GM23338 (cell line): Measurements from ENCODE around the gene KAT2A. TPM values are rescaled to one million over a fixed set of nuclear protein-coding genes. Genes with fewer than 3 reads are reported as not detected.
A peak's percentile ranks its signal among the peaks of the same experiment; 100 is the strongest.

ENCODE experiments used
- ATAC-seq: fragments of 200-7000 bp; cut with Tn5 transposase; 3 replicates; pipeline ENCODE4 v1.9.1; 2020
- DNase-seq: peaks from one replicate; pipeline ENCODE4 v3.0.0-alpha.2; 2015; ENCODE audit warnings: low spot score
- H2AFZ ChIP-seq: fragments of 200-600 bp; sonication (generic); 2 replicates; pipeline ENCODE4 v1.8.0; 2016; ENCODE audit warnings: antibody characterized with exemption, mild to moderate bottlenecking, moderate library complexity
- H3F3A ChIP-seq: fragments of 200-600 bp; sonication (generic); replicated peaks from 2 replicates; pipeline ENCODE4 v1.8.0; 2017; ENCODE audit warnings: antibody characterized with exemption, mixed run types, low read depth
- H3K27ac ChIP-seq: fragments of 200-600 bp; sonication (generic); 2 replicates; pipeline ENCODE4 v1.6.1; 2016; ENCODE audit warnings: low read depth
- H3K27me3 ChIP-seq: fragments of 200-600 bp; sonication (generic); 2 replicates; pipeline ENCODE4 v1.8.0; 2016; ENCODE audit warnings: mild to moderate bottlenecking, mixed run types, moderate library complexity; ENCODE audit not compliant: insufficient read depth
- H3K36me3 ChIP-seq: fragments of 200-600 bp; sonication (generic); 2 replicates; pipeline ENCODE4 v1.8.0; 2016; ENCODE audit warnings: mild to moderate bottlenecking; ENCODE audit not compliant: insufficient read depth
- H3K4me1 ChIP-seq: fragments of 200-600 bp; sonication (generic); 2 replicates; pipeline ENCODE4 v1.8.0; 2016; ENCODE audit warnings: mild to moderate bottlenecking, moderate library complexity; ENCODE audit not compliant: insufficient read depth
- H3K4me2 ChIP-seq: fragments of 200-600 bp; sonication (generic); 2 replicates; pipeline ENCODE4 v1.7.1; 2017; ENCODE audit warnings: mixed run types
- H3K4me3 ChIP-seq: fragments of 200-600 bp; sonication (generic); 2 replicates; pipeline ENCODE4 v1.6.1; 2016; ENCODE audit warnings: mixed run types
- H3K79me2 ChIP-seq: fragments of 200-600 bp; sonication (generic); replicated peaks from 2 replicates; pipeline ENCODE4 v1.8.0; 2017; ENCODE audit warnings: mild to moderate bottlenecking; ENCODE audit not compliant: insufficient read depth
- H3K9me2 ChIP-seq: fragments of 200-600 bp; sonication (generic); 2 replicates; pipeline ENCODE4 v1.8.0; 2017; ENCODE audit not compliant: insufficient read depth
- H4K20me1 ChIP-seq: fragments of 200-600 bp; sonication (generic); replicated peaks from 2 replicates; pipeline ENCODE4 v1.8.0; 2017; ENCODE audit warnings: mild to moderate bottlenecking; ENCODE audit not compliant: insufficient read depth
- H3K27ac Mint-ChIP-seq: 2 replicates; pipeline ENCODE4 v1.8.0; 2020; ENCODE audit warnings: inconsistent platforms, mild to moderate bottlenecking, moderate library complexity, mixed read lengths
- H3K27me3 Mint-ChIP-seq: 3 replicates; pipeline ENCODE4 v1.8.0; 2022; ENCODE audit warnings: low read depth, mild to moderate bottlenecking, moderate library complexity, mixed read lengths, inconsistent platforms; ENCODE audit not compliant: insufficient read depth, poor library complexity
- H3K36me3 Mint-ChIP-seq: 3 replicates; pipeline ENCODE4 v1.8.0; 2021; ENCODE audit warnings: low read depth, mild to moderate bottlenecking, inconsistent platforms, moderate library complexity, mixed read lengths
- H3K4me1 Mint-ChIP-seq: 3 replicates; pipeline ENCODE4 v1.8.0; 2020; ENCODE audit warnings: mild to moderate bottlenecking, inconsistent platforms, mixed read lengths
- H3K4me3 Mint-ChIP-seq: 3 replicates; pipeline ENCODE4 v1.8.0; 2021; ENCODE audit warnings: moderate library complexity, mild to moderate bottlenecking, inconsistent platforms, mixed read lengths
- H3K9me3 Mint-ChIP-seq: 3 replicates; pipeline ENCODE4 v1.8.0; 2020; ENCODE audit warnings: moderate library complexity, mild to moderate bottlenecking, inconsistent platforms, mixed read lengths
- CREB1 ChIP-seq: fragments of 250-450 bp; sonication (Bioruptor Pico); IDR thresholded peaks from 2 replicates; pipeline ENCODE4 v1.5.0; 2020; ENCODE audit warnings: low read depth, mild to moderate bottlenecking, moderate library complexity
- EZH2 ChIP-seq: fragments of 200-600 bp; sonication (generic); IDR thresholded peaks from one replicate; pipeline ENCODE4 v1.8.0; 2017; ENCODE audit warnings: antibody characterized with exemption, mild to moderate bottlenecking, low read depth; ENCODE audit not compliant: unreplicated experiment
- EZH2phosphoT487 ChIP-seq: fragments of 200-600 bp; sonication (generic); IDR thresholded peaks from one replicate; pipeline ENCODE4 v1.8.1; 2018; ENCODE audit warnings: antibody characterized with exemption; ENCODE audit not compliant: unreplicated experiment
- JUNB ChIP-seq: IDR thresholded peaks from one replicate; pipeline ENCODE4 v1.6.1; 2016; ENCODE audit warnings: antibody characterized with exemption; ENCODE audit not compliant: unreplicated experiment
- NANOG ChIP-seq: IDR thresholded peaks from 2 replicates; pipeline ENCODE4 v1.6.1; 2016; ENCODE audit warnings: antibody characterized with exemption, borderline replicate concordance
- POLR2AphosphoS5 ChIP-seq: IDR thresholded peaks from 2 replicates; pipeline ENCODE4 v1.6.1; 2016; ENCODE audit warnings: antibody characterized with exemption, low read depth
- STAT1 ChIP-seq: IDR thresholded peaks from one replicate; pipeline ENCODE4 v1.6.1; 2016; ENCODE audit warnings: antibody characterized with exemption; ENCODE audit not compliant: unreplicated experiment
- ZNF114 ChIP-seq: fragments of 250-450 bp; sonication (Bioruptor Pico); IDR thresholded peaks from 2 replicates; pipeline ENCODE4 v1.5.0; 2020; ENCODE audit warnings: mild to moderate bottlenecking, moderate library complexity
- ZNF331 ChIP-seq: fragments of 250-450 bp; sonication (Bioruptor Pico); IDR thresholded peaks from 2 replicates; pipeline ENCODE4 v1.5.0; 2020; ENCODE audit warnings: low read depth, mild to moderate bottlenecking, moderate library complexity
- polyA plus RNA-seq: library from polyadenylated mRNA; unstranded; fragments of >200 nt; fragmentation: Nextera tagmentation; extraction: Ambion mirVana; gene quantifications from 2 replicates; pipeline ENCODE4 v1.2.1, GENCODE V29; 2016
- total RNA-seq: library from RNA; depleted of rRNA; stranded (reverse); fragments of >200 nt; shearing (Covaris generic); gene quantifications from 2 replicates; pipeline ENCODE4 v1.2.3, GENCODE V29; 2014
- TF ChIP-seq, protein P1 (sequence below): fragments of 250-450 bp; sonication (Bioruptor Pico); IDR thresholded peaks from 2 replicates; pipeline ENCODE4 v1.5.0; 2020; ENCODE audit warnings: mild to moderate bottlenecking, moderate library complexity
- TF ChIP-seq, protein P2 (sequence below): IDR thresholded peaks from 2 replicates; pipeline ENCODE4 v1.6.1; 2016; ENCODE audit warnings: antibody characterized with exemption
- TF ChIP-seq, protein P3 (sequence below), 2 experiments: fragments of 200-600 bp in 1 of 2; sonication (generic) in 1 of 2; conservative IDR thresholded peaks; 2 replicates each; pipeline versions ENCODE4 v1.5.1 to v1.6.1; 2016 to 2017; ENCODE audit warnings: antibody characterized with exemption in 2 of 2, low read depth in 2 of 2, mild to moderate bottlenecking in 2 of 2, moderate library complexity in 1 of 2

KAT2A gene
- total and polyA plus RNA-seq, 2 experiments from 2014 or later, result 13.9 to 25.2 TPM

DNA sequence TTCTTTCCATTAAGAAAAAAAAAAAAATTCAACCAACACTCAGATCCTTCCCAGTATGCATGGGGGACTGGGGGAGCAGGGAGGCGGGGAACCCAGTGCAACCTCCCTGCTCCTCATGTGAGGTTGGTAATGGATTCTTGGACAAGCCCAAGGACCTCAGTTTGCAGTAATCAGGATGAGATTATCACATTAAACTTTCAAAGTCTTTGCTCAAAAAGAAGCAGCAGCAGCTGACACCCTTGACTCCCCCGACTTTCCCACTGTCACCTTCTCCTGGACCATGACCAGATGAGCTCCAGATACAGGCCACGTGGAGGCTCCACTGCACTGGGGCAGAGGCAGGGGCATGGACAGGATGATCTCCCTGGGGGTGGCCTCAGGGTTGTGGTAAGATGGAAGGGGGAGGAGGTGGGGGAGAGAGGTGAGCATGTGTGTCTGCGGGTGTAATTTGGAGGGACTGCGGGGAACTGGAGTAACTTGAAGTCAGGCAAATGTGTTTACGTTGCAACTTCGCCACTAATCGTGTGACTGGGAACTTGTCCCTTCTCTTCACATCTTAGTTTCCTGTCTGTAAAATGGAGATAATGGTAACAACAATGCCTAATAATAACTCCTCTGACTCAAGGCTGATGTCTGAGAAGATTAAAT lies 42.6 kb downstream of the KAT2A start (continued):
- TF ChIP-seq, protein P1, sequence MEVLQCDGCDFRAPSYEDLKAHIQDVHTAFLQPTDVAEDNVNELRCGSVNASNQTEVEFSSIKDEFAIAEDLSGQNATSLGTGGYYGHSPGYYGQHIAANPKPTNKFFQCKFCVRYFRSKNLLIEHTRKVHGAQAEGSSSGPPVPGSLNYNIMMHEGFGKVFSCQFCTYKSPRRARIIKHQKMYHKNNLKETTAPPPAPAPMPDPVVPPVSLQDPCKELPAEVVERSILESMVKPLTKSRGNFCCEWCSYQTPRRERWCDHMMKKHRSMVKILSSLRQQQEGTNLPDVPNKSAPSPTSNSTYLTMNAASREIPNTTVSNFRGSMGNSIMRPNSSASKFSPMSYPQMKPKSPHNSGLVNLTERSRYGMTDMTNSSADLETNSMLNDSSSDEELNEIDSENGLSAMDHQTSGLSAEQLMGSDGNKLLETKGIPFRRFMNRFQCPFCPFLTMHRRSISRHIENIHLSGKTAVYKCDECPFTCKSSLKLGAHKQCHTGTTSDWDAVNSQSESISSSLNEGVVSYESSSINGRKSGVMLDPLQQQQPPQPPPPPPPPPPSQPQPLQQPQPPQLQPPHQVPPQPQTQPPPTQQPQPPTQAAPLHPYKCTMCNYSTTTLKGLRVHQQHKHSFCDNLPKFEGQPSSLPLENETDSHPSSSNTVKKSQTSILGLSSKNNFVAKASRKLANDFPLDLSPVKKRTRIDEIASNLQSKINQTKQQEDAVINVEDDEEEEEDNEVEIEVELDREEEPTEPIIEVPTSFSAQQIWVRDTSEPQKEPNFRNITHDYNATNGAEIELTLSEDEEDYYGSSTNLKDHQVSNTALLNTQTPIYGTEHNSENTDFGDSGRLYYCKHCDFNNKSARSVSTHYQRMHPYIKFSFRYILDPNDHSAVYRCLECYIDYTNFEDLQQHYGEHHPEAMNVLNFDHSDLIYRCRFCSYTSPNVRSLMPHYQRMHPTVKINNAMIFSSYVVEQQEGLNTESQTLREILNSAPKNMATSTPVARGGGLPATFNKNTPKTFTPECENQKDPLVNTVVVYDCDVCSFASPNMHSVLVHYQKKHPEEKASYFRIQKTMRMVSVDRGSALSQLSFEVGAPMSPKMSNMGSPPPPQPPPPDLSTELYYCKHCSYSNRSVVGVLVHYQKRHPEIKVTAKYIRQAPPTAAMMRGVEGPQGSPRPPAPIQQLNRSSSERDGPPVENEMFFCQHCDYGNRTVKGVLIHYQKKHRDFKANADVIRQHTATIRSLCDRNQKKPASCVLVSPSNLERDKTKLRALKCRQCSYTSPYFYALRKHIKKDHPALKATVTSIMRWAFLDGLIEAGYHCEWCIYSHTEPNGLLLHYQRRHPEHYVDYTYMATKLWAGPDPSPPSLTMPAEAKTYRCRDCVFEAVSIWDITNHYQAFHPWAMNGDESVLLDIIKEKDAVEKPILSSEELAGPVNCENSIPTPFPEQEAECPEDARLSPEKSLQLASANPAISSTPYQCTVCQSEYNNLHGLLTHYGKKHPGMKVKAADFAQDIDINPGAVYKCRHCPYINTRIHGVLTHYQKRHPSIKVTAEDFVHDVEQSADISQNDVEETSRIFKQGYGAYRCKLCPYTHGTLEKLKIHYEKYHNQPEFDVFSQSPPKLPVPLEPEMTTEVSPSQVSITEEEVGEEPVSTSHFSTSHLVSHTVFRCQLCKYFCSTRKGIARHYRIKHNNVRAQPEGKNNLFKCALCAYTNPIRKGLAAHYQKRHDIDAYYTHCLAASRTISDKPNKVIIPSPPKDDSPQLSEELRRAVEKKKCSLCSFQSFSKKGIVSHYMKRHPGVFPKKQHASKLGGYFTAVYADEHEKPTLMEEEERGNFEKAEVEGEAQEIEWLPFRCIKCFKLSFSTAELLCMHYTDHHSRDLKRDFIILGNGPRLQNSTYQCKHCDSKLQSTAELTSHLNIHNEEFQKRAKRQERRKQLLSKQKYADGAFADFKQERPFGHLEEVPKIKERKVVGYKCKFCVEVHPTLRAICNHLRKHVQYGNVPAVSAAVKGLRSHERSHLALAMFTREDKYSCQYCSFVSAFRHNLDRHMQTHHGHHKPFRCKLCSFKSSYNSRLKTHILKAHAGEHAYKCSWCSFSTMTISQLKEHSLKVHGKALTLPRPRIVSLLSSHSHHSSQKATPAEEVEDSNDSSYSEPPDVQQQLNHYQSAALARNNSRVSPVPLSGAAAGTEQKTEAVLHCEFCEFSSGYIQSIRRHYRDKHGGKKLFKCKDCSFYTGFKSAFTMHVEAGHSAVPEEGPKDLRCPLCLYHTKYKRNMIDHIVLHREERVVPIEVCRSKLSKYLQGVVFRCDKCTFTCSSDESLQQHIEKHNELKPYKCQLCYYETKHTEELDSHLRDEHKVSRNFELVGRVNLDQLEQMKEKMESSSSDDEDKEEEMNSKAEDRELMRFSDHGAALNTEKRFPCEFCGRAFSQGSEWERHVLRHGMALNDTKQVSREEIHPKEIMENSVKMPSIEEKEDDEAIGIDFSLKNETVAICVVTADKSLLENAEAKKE (CRISPR knock-in tag), result no peak
- TF ChIP-seq ZNF114 (no peak), STAT1 (no peak), CREB1 (no peak), JUNB (no peak), NANOG (no peak), POLR2AphosphoS5 (no peak), EZH2 (no peak)

DNA sequence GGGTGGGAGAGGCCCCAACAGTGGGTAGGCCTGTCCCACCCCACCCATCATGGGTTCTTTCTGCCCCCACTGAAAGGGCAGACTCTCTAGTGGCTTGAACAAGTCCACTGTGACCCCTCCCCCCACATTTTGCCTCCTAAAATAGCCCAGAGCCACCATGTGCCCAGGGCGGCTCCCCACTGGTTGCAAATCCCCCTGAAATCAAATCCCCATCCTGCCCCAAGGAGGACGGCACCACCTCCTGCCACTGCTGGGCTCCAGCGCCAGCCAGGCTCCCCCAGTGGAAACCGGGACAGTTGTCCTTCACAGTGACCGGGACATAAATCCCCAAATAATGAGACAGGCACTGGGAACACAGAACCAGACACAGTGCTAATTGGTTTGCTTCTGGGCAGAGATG lies 43.4 kb downstream of the KAT2A start:
- DNase-seq, result no peak
- no peak overlapping the region for H3K27ac ChIP-seq
- no peaks in the 10 kb centered on the region for H4K20me1 ChIP-seq
- no peaks in the 10 kb centered on the region for H3F3A ChIP-seq
- no peaks in the 10 kb centered on the region for H3K79me2 ChIP-seq
- Mint-ChIP-seq H3K27me3 (peaks cover 11% of the 10 kb centered on the region), H3K9me3 (no peaks in the 10 kb centered on the region), H3K36me3 (no peaks in the 10 kb centered on the region), H3K4me3 (no peak overlapping the region), H3K27ac (no peak overlapping the region; the same call in 1 of the 2 replicates), H3K4me1 (peaks cover 16% of the 10 kb centered on the region; the same call in 2 of the 3 replicates)
- H3K4me3 ChIP-seq, result no peak overlapping the region
- H3K36me3 ChIP-seq, result no peaks in the 10 kb centered on the region
- H3K4me1 ChIP-seq, result 0 out of 2 replicates have a peak, but pooled peaks cover 4% of the 10 kb centered on the region
- no peaks in the 10 kb centered on the region for H3K9me2 ChIP-seq
- ATAC-seq, result peak; percentile 19; the same call in 2 of the 3 replicates
- no peak for TF ChIP-seq EZH2
- TF ChIP-seq JUNB, result no peak
- TF ChIP-seq, protein P2, sequence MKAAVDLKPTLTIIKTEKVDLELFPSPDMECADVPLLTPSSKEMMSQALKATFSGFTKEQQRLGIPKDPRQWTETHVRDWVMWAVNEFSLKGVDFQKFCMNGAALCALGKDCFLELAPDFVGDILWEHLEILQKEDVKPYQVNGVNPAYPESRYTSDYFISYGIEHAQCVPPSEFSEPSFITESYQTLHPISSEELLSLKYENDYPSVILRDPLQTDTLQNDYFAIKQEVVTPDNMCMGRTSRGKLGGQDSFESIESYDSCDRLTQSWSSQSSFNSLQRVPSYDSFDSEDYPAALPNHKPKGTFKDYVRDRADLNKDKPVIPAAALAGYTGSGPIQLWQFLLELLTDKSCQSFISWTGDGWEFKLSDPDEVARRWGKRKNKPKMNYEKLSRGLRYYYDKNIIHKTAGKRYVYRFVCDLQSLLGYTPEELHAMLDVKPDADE, result no peak
- no peak for TF ChIP-seq ZNF331
- TF ChIP-seq, protein P3, sequence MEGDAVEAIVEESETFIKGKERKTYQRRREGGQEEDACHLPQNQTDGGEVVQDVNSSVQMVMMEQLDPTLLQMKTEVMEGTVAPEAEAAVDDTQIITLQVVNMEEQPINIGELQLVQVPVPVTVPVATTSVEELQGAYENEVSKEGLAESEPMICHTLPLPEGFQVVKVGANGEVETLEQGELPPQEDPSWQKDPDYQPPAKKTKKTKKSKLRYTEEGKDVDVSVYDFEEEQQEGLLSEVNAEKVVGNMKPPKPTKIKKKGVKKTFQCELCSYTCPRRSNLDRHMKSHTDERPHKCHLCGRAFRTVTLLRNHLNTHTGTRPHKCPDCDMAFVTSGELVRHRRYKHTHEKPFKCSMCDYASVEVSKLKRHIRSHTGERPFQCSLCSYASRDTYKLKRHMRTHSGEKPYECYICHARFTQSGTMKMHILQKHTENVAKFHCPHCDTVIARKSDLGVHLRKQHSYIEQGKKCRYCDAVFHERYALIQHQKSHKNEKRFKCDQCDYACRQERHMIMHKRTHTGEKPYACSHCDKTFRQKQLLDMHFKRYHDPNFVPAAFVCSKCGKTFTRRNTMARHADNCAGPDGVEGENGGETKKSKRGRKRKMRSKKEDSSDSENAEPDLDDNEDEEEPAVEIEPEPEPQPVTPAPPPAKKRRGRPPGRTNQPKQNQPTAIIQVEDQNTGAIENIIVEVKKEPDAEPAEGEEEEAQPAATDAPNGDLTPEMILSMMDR (conservative IDR thresholded peaks at IDR 0.05; ENCODE audit: low read depth in 2 of 2), result no peak
- TF ChIP-seq POLR2AphosphoS5, result no peak
- no peak for TF ChIP-seq ZNF114
- TF ChIP-seq STAT1, result no peak
- TF ChIP-seq NANOG, result no peak
- no peak for TF ChIP-seq EZH2phosphoT487
- no peak for TF ChIP-seq CREB1
- H3K4me2 ChIP-seq, result no peak overlapping the region
- H3K27me3 ChIP-seq, result 0 out of 2 replicates have a peak, but pooled peaks cover 7% of the 10 kb centered on the region
- no peak overlapping the region for H2AFZ ChIP-seq
